Endothelial cell (in vitro differentiated cells): ENCODE data around the gene TRDMT1. TPM values are rescaled to one million over a fixed set of nuclear protein-coding genes. Genes with fewer than 3 reads are reported as not detected.

ENCODE experiments used
- DNase-seq: peaks from one replicate; pipeline ENCODE4 v3.0.0; 2021; ENCODE audit warnings: low spot score
- H3K27ac Mint-ChIP-seq: one replicate; pipeline ENCODE4 v1.8.0; 2021; ENCODE audit warnings: mixed read lengths, inconsistent platforms; ENCODE audit not compliant: unreplicated experiment
- H3K27me3 Mint-ChIP-seq: one replicate; pipeline ENCODE4 v1.8.0; 2021; ENCODE audit warnings: mild to moderate bottlenecking, moderate library complexity, mixed read lengths, inconsistent platforms; ENCODE audit not compliant: unreplicated experiment
- H3K36me3 Mint-ChIP-seq: one replicate; pipeline ENCODE4 v1.8.0; 2021; ENCODE audit warnings: mild to moderate bottlenecking, low read depth, mixed read lengths, inconsistent platforms; ENCODE audit not compliant: unreplicated experiment
- H3K4me1 Mint-ChIP-seq: one replicate; pipeline ENCODE4 v1.8.0; 2021; ENCODE audit warnings: mild to moderate bottlenecking, mixed read lengths, inconsistent platforms; ENCODE audit not compliant: unreplicated experiment
- H3K4me3 Mint-ChIP-seq: one replicate; pipeline ENCODE4 v1.8.0; 2021; ENCODE audit warnings: mild to moderate bottlenecking, mixed read lengths, inconsistent platforms; ENCODE audit not compliant: unreplicated experiment
- H3K9me3 Mint-ChIP-seq: one replicate; pipeline ENCODE4 v1.8.0; 2021; ENCODE audit warnings: mixed read lengths, inconsistent platforms; ENCODE audit not compliant: unreplicated experiment
- CTCF ChIP-seq: fragments of 200-600 bp; sonication (generic); IDR thresholded peaks from one replicate; pipeline ENCODE4 v1.5.0; 2021; ENCODE audit warnings: antibody characterized with exemption; ENCODE audit not compliant: unreplicated experiment
- total RNA-seq: library from RNA; stranded (reverse); fragmentation: NEBNext Ultra II Directional; extraction: Animal tissue kit (Norgen Biotek cat#: 25700); gene quantifications from one replicate; pipeline ENCODE4 v1.2.1, GENCODE V29; 2021; ENCODE audit not compliant: unreplicated experiment

Gene TRDMT1
- total RNA-seq, 1 donor from 2014 or later = 17.7 TPM

GRCh38 chr10:17145239-17145638 lies 56.2 kb downstream of the TRDMT1 start:
- H3K4me3 Mint-ChIP-seq = no peak overlapping the region
- H3K36me3 Mint-ChIP-seq = no peaks in the 10 kb centered on the region
- DNase-seq = no peak
- no peaks in the 10 kb centered on the region for H3K9me3 Mint-ChIP-seq
- no peak overlapping the region for H3K27ac Mint-ChIP-seq
- no peak for TF ChIP-seq CTCF
- peaks cover 4% of the 10 kb centered on the region for H3K4me1 Mint-ChIP-seq
- no peaks in the 10 kb centered on the region for H3K27me3 Mint-ChIP-seq

- no peaks in the 10 kb centered on the region for H3K27me3 Mint-ChIP-seq
- peaks cover 4% of the 10 kb centered on the region for H3K4me1 Mint-ChIP-seq
- no peak for TF ChIP-seq CTCF
- DNase-seq = no peak
- H3K36me3 Mint-ChIP-seq = no peaks in the 10 kb centered on the region
- H3K27ac Mint-ChIP-seq = no peak overlapping the region
- H3K4me3 Mint-ChIP-seq = no peak overlapping the region
- H3K9me3 Mint-ChIP-seq = no peaks in the 10 kb centered on the region
These were observed 56.7 kb downstream of the TRDMT1 start for GRCh38 chr10:17144757-17145156.

- TF ChIP-seq CTCF = no peak
- H3K27me3 Mint-ChIP-seq = no peaks in the 10 kb centered on the region
- no peaks in the 10 kb centered on the region for H3K9me3 Mint-ChIP-seq
- peaks cover 4% of the 10 kb centered on the region for H3K4me1 Mint-ChIP-seq
- no peaks in the 10 kb centered on the region for H3K36me3 Mint-ChIP-seq
- no peak for DNase-seq
- no peak overlapping the region for H3K27ac Mint-ChIP-seq
- H3K4me3 Mint-ChIP-seq = no peak overlapping the region
These were observed 57.4 kb downstream of the TRDMT1 start for GRCh38 chr10:17144032-17144431.

GRCh38 chr10:17143055-17143690 lies 58.3 kb downstream of the TRDMT1 start:
- no peak for TF ChIP-seq CTCF
- H3K27ac Mint-ChIP-seq = no peak overlapping the region
- no peaks in the 10 kb centered on the region for H3K27me3 Mint-ChIP-seq
- DNase-seq = no peak
- no peaks in the 10 kb centered on the region for H3K36me3 Mint-ChIP-seq
- H3K9me3 Mint-ChIP-seq = no peaks in the 10 kb centered on the region
- H3K4me1 Mint-ChIP-seq = peaks cover 2% of the 10 kb centered on the region
- H3K4me3 Mint-ChIP-seq = no peak overlapping the region

GRCh38 chr10:17141504-17142229 lies 59.8 kb downstream of the TRDMT1 start:
- H3K36me3 Mint-ChIP-seq = no peaks in the 10 kb centered on the region
- no peak for DNase-seq
- no peaks in the 10 kb centered on the region for H3K4me1 Mint-ChIP-seq
- no peaks in the 10 kb centered on the region for H3K9me3 Mint-ChIP-seq
- H3K27me3 Mint-ChIP-seq = no peaks in the 10 kb centered on the region
- no peak for TF ChIP-seq CTCF
- no peak overlapping the region for H3K27ac Mint-ChIP-seq
- no peak overlapping the region for H3K4me3 Mint-ChIP-seq
